GM12878 (cell line): ENCODE data around the gene CCDC88C.

Experiments used
- ATF7 ChIP-seq: fragments of 450-650 bp; IDR thresholded peaks from 2 replicates; pipeline ENCODE4 v1.6.1; 2016; ENCODE audit warnings: low read depth, mild to moderate bottlenecking
- EZH2 ChIP-seq: IDR thresholded peaks from 2 replicates; pipeline ENCODE4 v1.6.1; 2012; ENCODE audit warnings: low read depth, mild to moderate bottlenecking, control low read depth, inconsistent platforms, low read length, borderline replicate concordance; ENCODE audit not compliant: control insufficient read depth
- GABPA ChIP-seq: IDR thresholded peaks from 2 replicates; pipeline ENCODE4 v1.6.1; 2014; ENCODE audit warnings: antibody characterized with exemption, low read depth, mild to moderate bottlenecking, inconsistent platforms
- MXI1 ChIP-seq: fragments of 150-350 bp; IDR thresholded peaks from 2 replicates; pipeline ENCODE4 v1.6.1; 2011; ENCODE audit warnings: low read depth, mild to moderate bottlenecking, inconsistent platforms, low read length, improper control_type of control experiment
- POLR2A ChIP-seq: IDR thresholded peaks from 2 replicates; pipeline ENCODE4 v1.6.1; 2011; ENCODE audit warnings: low read depth, mild to moderate bottlenecking, low read length
- POLR2AphosphoS5 ChIP-seq: IDR thresholded peaks from 2 replicates; pipeline ENCODE4 v1.6.1; 2011; ENCODE audit warnings: mild to moderate bottlenecking, low read length, inconsistent platforms
- RAD21 ChIP-seq: IDR thresholded peaks from 2 replicates; pipeline ENCODE4 v1.6.1; 2011; ENCODE audit warnings: mild to moderate bottlenecking, low read depth, low read length, moderate library complexity; ENCODE audit not compliant: insufficient read depth
- YBX1 ChIP-seq: fragments of 450-650 bp; IDR thresholded peaks from 2 replicates; pipeline ENCODE4 v1.6.1; 2016; ENCODE audit warnings: antibody characterized with exemption
- ZNF217 ChIP-seq: fragments of 450-650 bp; IDR thresholded peaks from 2 replicates; pipeline ENCODE4 v1.6.1; 2017; ENCODE audit warnings: antibody characterized with exemption, mild to moderate bottlenecking
- TF ChIP-seq, protein P1 (sequence below), 3 experiments: IDR thresholded peaks in 2 of 3; conservative IDR thresholded peaks in 1 of 3; 2 replicates each; pipeline ENCODE4 v1.5.1; 2011; ENCODE audit warnings: low read depth in 3 of 3, low read length in 3 of 3, mild to moderate bottlenecking in 3 of 3, control low read depth in 2 of 3, moderate library complexity in 2 of 3, inconsistent platforms in 1 of 3, mixed read lengths in 1 of 3; ENCODE audit not compliant: control insufficient read depth in 2 of 3, insufficient read depth in 1 of 3; ENCODE audit errors: extremely low read depth in 1 of 3
- TF ChIP-seq, protein P2 (sequence below): fragments of 450-650 bp; IDR thresholded peaks from 2 replicates; pipeline ENCODE4 v1.6.1; 2017; ENCODE audit warnings: mild to moderate bottlenecking, moderate library complexity

GRCh38 chr14:91439345-91439744, 21.7 kb upstream of the CCDC88C start:
- TF ChIP-seq ZNF217 (no peak), POLR2A (no peak), GABPA (no peak), ATF7 (no peak), MXI1 (no peak), RAD21 (no peak), EZH2 (no peak), POLR2AphosphoS5 (no peak), YBX1 (no peak)
- TF ChIP-seq, protein P1, sequence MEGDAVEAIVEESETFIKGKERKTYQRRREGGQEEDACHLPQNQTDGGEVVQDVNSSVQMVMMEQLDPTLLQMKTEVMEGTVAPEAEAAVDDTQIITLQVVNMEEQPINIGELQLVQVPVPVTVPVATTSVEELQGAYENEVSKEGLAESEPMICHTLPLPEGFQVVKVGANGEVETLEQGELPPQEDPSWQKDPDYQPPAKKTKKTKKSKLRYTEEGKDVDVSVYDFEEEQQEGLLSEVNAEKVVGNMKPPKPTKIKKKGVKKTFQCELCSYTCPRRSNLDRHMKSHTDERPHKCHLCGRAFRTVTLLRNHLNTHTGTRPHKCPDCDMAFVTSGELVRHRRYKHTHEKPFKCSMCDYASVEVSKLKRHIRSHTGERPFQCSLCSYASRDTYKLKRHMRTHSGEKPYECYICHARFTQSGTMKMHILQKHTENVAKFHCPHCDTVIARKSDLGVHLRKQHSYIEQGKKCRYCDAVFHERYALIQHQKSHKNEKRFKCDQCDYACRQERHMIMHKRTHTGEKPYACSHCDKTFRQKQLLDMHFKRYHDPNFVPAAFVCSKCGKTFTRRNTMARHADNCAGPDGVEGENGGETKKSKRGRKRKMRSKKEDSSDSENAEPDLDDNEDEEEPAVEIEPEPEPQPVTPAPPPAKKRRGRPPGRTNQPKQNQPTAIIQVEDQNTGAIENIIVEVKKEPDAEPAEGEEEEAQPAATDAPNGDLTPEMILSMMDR (IDR thresholded peaks at IDR 0.05 in 2 of 3, conservative IDR thresholded peaks at IDR 0.05 in 1 of 3; ENCODE audit: control insufficient read depth in 2 of 3, extremely low read depth in 1 of 3, insufficient read depth in 1 of 3, low read depth in 3 of 3, low read length in 3 of 3), result no peak
- TF ChIP-seq, protein P2, sequence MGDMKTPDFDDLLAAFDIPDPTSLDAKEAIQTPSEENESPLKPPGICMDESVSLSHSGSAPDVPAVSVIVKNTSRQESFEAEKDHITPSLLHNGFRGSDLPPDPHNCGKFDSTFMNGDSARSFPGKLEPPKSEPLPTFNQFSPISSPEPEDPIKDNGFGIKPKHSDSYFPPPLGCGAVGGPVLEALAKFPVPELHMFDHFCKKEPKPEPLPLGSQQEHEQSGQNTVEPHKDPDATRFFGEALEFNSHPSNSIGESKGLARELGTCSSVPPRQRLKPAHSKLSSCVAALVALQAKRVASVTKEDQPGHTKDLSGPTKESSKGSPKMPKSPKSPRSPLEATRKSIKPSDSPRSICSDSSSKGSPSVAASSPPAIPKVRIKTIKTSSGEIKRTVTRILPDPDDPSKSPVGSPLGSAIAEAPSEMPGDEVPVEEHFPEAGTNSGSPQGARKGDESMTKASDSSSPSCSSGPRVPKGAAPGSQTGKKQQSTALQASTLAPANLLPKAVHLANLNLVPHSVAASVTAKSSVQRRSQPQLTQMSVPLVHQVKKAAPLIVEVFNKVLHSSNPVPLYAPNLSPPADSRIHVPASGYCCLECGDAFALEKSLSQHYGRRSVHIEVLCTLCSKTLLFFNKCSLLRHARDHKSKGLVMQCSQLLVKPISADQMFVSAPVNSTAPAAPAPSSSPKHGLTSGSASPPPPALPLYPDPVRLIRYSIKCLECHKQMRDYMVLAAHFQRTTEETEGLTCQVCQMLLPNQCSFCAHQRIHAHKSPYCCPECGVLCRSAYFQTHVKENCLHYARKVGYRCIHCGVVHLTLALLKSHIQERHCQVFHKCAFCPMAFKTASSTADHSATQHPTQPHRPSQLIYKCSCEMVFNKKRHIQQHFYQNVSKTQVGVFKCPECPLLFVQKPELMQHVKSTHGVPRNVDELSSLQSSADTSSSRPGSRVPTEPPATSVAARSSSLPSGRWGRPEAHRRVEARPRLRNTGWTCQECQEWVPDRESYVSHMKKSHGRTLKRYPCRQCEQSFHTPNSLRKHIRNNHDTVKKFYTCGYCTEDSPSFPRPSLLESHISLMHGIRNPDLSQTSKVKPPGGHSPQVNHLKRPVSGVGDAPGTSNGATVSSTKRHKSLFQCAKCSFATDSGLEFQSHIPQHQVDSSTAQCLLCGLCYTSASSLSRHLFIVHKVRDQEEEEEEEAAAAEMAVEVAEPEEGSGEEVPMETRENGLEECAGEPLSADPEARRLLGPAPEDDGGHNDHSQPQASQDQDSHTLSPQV, result no peak
